ENCODE measurements around the gene ATP2B1.

Gene ATP2B1

GRCh38 chr12:89542912-89543592, 165.6 kb downstream of the ATP2B1 start (continued):
- no peak for TF ChIP-seq ZNF18 (tag by site-specific recombination; IDR thresholded peaks at IDR 0.05)

GRCh38 chr12:89542236-89542635, 166.4 kb downstream of the ATP2B1 start:
- TF ChIP-seq ZNF777 (tag by site-specific recombination; IDR thresholded peaks at IDR 0.05; ENCODE audit: borderline replicate concordance), result 0 out of 2 replicates have a peak, but pooled peaks have one; percentile 27
- no peak for TF ChIP-seq ZNF544 (tag by site-specific recombination; IDR thresholded peaks at IDR 0.05)
- ChIA-PET CTCF (interaction anchor here (0.6 to 1.9 kb wide), 10 partner anchors 8 to 1410 kb away, joined by 3 to 6 read pairs (median 3); no protein-coding TSS in a partner anchor), POLR2A (no interaction called here)
- Histone ChIP-seq H3K4me3 (ENCODE audit: low read depth, low read length) (no peak overlapping the region), H3K9me3 (ENCODE audit: control insufficient read depth, insufficient read depth, low read depth, low read length) (no peaks in the 10 kb centered on the region), H3K36me3 (ENCODE audit: control insufficient read depth in 2 of 2, insufficient read depth in 1 of 2, low read length in 2 of 2) (no peaks in the 10 kb centered on the region), H3K4me1 (ENCODE audit: control insufficient read depth, insufficient read depth, low read length) (no peaks in the 10 kb centered on the region), H3K27ac (ENCODE audit: extremely low read depth, low read depth, low read length) (no peak overlapping the region)

GRCh38 chr12:89540586-89540985, 168.1 kb downstream of the ATP2B1 start:
- CTCF ChIA-PET, result interaction anchor here (1.0 kb wide), 1 partner anchor 563 kb away, joined by 3 read pairs; no protein-coding TSS in a partner anchor
- Histone ChIP-seq H3K9me3 (ENCODE audit: control insufficient read depth, insufficient read depth, low read depth, low read length) (no peaks in the 10 kb centered on the region), H3K36me3 (ENCODE audit: control insufficient read depth in 2 of 2, insufficient read depth in 1 of 2, low read length in 2 of 2) (no peaks in the 10 kb centered on the region), H3K27ac (ENCODE audit: extremely low read depth, low read depth, low read length) (no peak overlapping the region), H3K4me1 (ENCODE audit: control insufficient read depth, insufficient read depth, low read length) (no peaks in the 10 kb centered on the region), H3K4me3 (ENCODE audit: low read depth, low read length) (no peak overlapping the region)
- POLR2A ChIA-PET, result no interaction called here
- no peak for TF ChIP-seq ZFHX2 (tag by site-specific recombination; conservative IDR thresholded peaks at IDR 0.05)
- no peak for TF ChIP-seq HIC1 (tag by site-specific recombination; IDR thresholded peaks at IDR 0.05)
- TF ChIP-seq PRDM4 (tag by site-specific recombination; IDR thresholded peaks at IDR 0.05), result no peak
- TF ChIP-seq ZNF121 (tag by site-specific recombination; IDR thresholded peaks at IDR 0.05), result no peak
- TF ChIP-seq ZNF133 (tag by site-specific recombination; IDR thresholded peaks at IDR 0.05), result no peak
- TF ChIP-seq ZNF148 (tag by site-specific recombination; IDR thresholded peaks at IDR 0.05; ENCODE audit: borderline replicate concordance), result no peak
- TF ChIP-seq GLIS2 (tag by site-specific recombination; IDR thresholded peaks at IDR 0.05), result no peak
- TF ChIP-seq GLI4 (tag by site-specific recombination; IDR thresholded peaks at IDR 0.05), result no peak
- no peak for TF ChIP-seq ZFP41 (tag by site-specific recombination; IDR thresholded peaks at IDR 0.05; ENCODE audit: borderline replicate concordance)
- TF ChIP-seq ZNF747 (tag by site-specific recombination; IDR thresholded peaks at IDR 0.05), result no peak
- no peak for TF ChIP-seq ZBTB7A (tag by site-specific recombination; IDR thresholded peaks at IDR 0.05; ENCODE audit: low read depth)
- TF ChIP-seq ZNF701 (tag by site-specific recombination; IDR thresholded peaks at IDR 0.05), result no peak
- TF ChIP-seq PRDM2 (tag by site-specific recombination; IDR thresholded peaks at IDR 0.05; ENCODE audit: borderline replicate concordance), result no peak
- TF ChIP-seq PRDM1 (tag by site-specific recombination; IDR thresholded peaks at IDR 0.05), result no peak

All from HEK293 (cell line).